Sciatic nerve (tissue), 2 donors: ENCODE data around the gene MFAP3L. TPM values are rescaled to one million over a fixed set of nuclear protein-coding genes. Genes with fewer than 3 reads are reported as not detected.

Experiments
- ATAC-seq: fragments of 200-7000 bp; cut with Tn5 transposase; one replicate; pipeline ENCODE4 v1.9.1; 2020; ENCODE audit warnings: mild to moderate bottlenecking, moderate library complexity
- DNase-seq: peaks from one replicate; pipeline ENCODE4 v3.0.0-alpha.2; 2020; ENCODE audit warnings: low spot score
- intact Hi-C: fragments of 100-400 bp; cut with DNase I; formaldehyde crosslinking; loops from one replicate; pipeline ENCODE4 v1.14.2; 2022
- total RNA-seq: library from RNA; stranded (reverse); fragmentation: NEBNext Ultra II Directional; extraction: Animal tissue kit (Norgen Biotek cat#: 25700); gene quantifications from one replicate; pipeline ENCODE4 v1.2.1, GENCODE V29; 2021
- donor health status: DM: no; HTN: no; CAD: no.
- donor health status: DM: no; HTN: no; CAD: no.

The MFAP3L gene
- total RNA-seq, 1 donor from 2014 or later: 30.7 TPM

GRCh38 chr4:169999923-170000322 is 26.3 kb downstream of the MFAP3L start:
- intact Hi-C loops: no loop called here
- ATAC-seq (peak; percentile 60), DNase-seq (no peak)

GRCh38 chr4:169998981-169999380 is 27.2 kb downstream of the MFAP3L start:
- no peak for DNase-seq
- no peak for ATAC-seq
- intact Hi-C loops: no loop called here

- intact Hi-C loops: no loop called here
- ATAC-seq (no peak), DNase-seq (no peak)
Measured at GRCh38 chr4:169996379-169997240, 29.6 kb downstream of the MFAP3L start.

- ATAC-seq (peak; percentile 96), DNase-seq (peak; percentile 65)
Measured at GRCh38 chr4:169993531-169993930, 32.7 kb downstream of the MFAP3L start.

GRCh38 chr4:169988252-169988651 is 37.9 kb downstream of the MFAP3L start:
- intact Hi-C loops: no loop called here
- DNase-seq: no peak
- ATAC-seq: no peak

More at GRCh38 chr4:169993531-169993930, 32.7 kb downstream of the MFAP3L start:
- intact Hi-C loops: no loop called here

DNA sequence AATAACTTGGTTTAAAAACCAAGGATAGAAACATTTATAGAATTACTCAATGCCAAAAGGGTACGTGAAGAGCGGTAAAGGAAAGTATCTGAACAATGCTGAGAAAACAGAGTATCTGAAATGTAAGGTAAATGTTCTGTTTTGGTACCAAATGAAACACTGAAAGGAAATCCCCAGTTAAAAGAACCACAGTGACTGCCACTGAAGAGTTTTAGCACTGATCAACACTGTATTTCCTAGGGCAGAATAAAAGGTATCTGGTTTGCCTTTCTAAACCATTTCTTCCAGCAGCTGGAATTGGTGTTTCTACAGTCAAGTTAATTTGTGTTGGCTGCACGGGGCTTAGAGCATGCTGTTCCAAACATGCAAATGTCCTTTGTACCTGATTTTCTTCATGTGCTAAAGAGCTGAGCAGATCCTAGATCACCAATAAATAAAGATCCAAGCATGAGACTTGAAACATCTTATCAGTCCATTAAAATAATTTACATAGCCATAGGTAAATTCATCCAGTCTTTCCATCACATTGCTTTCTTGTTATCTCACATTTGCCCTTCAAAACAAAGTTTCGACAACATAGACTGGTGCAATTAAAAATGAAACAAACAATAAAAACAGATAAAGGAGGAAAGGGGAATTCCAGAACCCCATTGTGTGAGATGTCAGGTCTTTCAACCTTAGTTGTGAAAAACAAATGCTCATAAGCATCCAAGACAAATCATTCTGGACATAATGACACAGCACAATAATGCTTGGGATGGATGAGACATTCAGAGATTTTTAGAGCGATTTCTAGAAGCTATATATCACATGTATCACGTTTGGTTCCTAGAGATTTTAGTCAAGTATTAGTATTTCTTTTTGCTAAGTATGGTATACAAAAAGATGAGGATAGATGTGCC is 38.6 kb downstream of the MFAP3L start:
- ATAC-seq (no peak), DNase-seq (no peak)
- intact Hi-C loops: no loop called here

DNA sequence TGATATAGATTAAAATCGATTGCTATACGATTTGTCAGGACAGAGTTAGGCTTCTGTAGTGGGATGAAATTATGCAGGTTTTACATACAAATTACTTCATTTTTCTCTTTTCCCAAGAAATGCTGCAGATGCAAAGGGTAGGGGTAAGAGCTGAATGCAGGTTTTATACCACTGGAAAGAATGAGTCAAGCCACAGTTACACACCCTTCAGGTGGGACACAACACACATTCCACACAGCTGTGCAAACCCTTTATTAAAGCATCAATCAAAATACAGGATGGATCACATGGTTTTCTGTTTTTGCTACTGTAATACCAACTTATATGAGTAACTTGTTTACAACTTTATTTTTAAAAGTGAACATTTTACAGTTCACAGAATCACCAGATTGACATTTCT is 39.8 kb downstream of the MFAP3L start:
- DNase-seq (no peak), ATAC-seq (no peak)
- intact Hi-C loops: no loop called here

DNA sequence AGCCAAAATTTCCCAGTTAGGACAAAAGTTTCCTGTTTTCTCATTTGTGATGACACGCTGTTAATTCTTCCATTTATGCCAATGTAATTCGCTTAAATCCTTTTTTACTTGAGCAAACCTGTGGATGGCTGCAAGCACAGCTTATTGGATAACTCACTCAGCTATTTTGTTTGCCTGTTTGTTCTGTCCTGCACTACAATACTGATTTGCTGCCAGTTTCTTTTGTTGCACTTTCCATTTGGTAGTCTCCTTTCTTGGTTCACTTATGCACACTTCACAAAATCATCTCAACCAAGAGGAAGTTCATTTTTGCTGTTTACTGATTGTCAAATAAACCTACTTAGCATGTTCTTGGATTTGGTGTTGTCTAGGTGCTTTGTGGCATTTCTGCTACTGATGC is 40.3 kb downstream of the MFAP3L start:
- intact Hi-C loops: no loop called here
- no peak for DNase-seq
- ATAC-seq: no peak

DNA sequence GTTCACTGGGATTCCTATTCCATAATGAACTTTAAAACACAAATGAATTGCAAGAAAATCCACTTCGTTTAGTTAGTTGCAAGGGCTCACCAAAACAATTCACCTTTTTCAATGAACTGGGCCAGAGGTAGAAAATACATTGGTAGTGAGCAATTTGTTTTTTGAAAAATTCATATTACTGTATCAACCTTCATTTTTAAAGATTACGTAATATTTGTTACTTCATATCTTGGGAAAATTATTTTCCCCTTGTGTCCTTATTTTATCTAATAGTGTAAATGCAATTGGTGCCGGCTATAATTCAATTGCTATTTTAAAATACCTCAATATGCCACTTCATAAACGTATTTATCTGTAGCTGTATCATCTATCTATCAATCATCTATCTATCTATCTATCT is 41.5 kb downstream of the MFAP3L start:
- ATAC-seq: no peak
- intact Hi-C loops: no loop called here
- DNase-seq: no peak

DNA sequence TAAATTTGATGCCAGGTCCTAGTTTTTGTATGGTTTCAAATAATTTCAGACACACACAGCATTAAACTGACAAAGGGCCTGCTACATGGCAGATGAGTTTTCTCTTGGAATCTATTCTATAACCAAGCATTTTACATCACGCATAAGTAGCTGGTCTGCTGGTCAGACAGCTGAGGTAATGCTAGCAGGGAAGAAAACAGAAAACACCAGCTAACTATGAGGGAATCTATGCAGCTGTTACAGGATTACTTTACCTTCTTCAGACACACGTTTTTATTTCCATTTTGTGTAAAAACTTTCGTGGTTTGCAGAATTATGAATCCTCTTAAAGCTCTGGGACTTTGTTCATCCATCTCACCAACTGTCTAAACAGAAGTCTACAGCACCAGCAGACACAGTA is 42.0 kb downstream of the MFAP3L start:
- intact Hi-C loops: no loop called here
- DNase-seq (no peak), ATAC-seq (no peak)

GRCh38 chr4:169976951-169977350 is 49.2 kb downstream of the MFAP3L start:
- ATAC-seq (no peak), DNase-seq (no peak)
- intact Hi-C loops: no loop called here

- no peak for DNase-seq
- no peak for ATAC-seq
- intact Hi-C loops: no loop called here
Measured at GRCh38 chr4:169975838-169976796, 50.1 kb downstream of the MFAP3L start.

- ATAC-seq (no peak), DNase-seq (no peak)
- intact Hi-C loops: no loop called here
Measured at GRCh38 chr4:169975131-169975837, 50.9 kb downstream of the MFAP3L start.

GRCh38 chr4:169971456-169972015 is 54.7 kb downstream of the MFAP3L start:
- intact Hi-C loops: no loop called here
- ATAC-seq: no peak
- DNase-seq: no peak

GRCh38 chr4:169968999-169969398 is 57.2 kb downstream of the MFAP3L start:
- DNase-seq (no peak), ATAC-seq (no peak)
- intact Hi-C loops: no loop called here

- no peak for DNase-seq
- no peak for ATAC-seq
- intact Hi-C loops: no loop called here
Measured at GRCh38 chr4:169963998-169964397, 62.2 kb downstream of the MFAP3L start.

GRCh38 chr4:169959254-169959653 is 66.9 kb downstream of the MFAP3L start:
- no peak for ATAC-seq
- DNase-seq: no peak
- intact Hi-C loops: no loop called here

GRCh38 chr4:169958629-169959028 is 67.6 kb downstream of the MFAP3L start:
- ATAC-seq (no peak), DNase-seq (no peak)
- intact Hi-C loops: no loop called here
